Effector memory CD8-positive, alpha-beta T cell (primary cell): ENCODE results near the gene ADAMTSL3.
"Not testable (repeated sequence)": the region's sequence is repeated elsewhere in the genome, so short reads cannot be mapped to it uniquely, and the experiment has no call there.

Experiments used
- ATAC-seq: fragments of 150-1000 bp; cut with Tn5 transposase; replicated peaks from 2 replicates; pipeline ENCODE4 v1.10.0; 2021; ENCODE audit warnings: mild to moderate bottlenecking, moderate library complexity
- DNase-seq, 3 experiments: peaks; one replicate each; pipeline ENCODE4 v3.0.0; 2021
- H3K27ac Mint-ChIP-seq, 2 donors: one replicate each; pipeline ENCODE4 v1.8.0; 2022; ENCODE audit warnings: mild to moderate bottlenecking in 2 of 2, mixed read lengths in 2 of 2, moderate library complexity in 2 of 2
- H3K27me3 Mint-ChIP-seq, 2 donors: one replicate each; pipeline ENCODE4 v1.8.0; 2022; ENCODE audit warnings: mixed read lengths in 2 of 2
- H3K36me3 Mint-ChIP-seq: one replicate; pipeline ENCODE4 v1.8.0; 2022; ENCODE audit warnings: mild to moderate bottlenecking, moderate library complexity, mixed read lengths; ENCODE audit not compliant: insufficient read depth
- H3K4me1 Mint-ChIP-seq, 2 donors: one replicate each; pipeline ENCODE4 v1.8.0; 2022; ENCODE audit warnings: low read depth in 2 of 2, mixed read lengths in 2 of 2
- H3K4me3 Mint-ChIP-seq, 2 donors: one replicate each; pipeline ENCODE4 v1.8.0; 2022; ENCODE audit warnings: mild to moderate bottlenecking in 2 of 2, mixed read lengths in 2 of 2, moderate library complexity in 2 of 2
- H3K9me3 Mint-ChIP-seq, 2 donors: one replicate each; pipeline ENCODE4 v1.8.0; 2022; ENCODE audit warnings: mixed read lengths in 2 of 2

ADAMTSL3 gene

DNA sequence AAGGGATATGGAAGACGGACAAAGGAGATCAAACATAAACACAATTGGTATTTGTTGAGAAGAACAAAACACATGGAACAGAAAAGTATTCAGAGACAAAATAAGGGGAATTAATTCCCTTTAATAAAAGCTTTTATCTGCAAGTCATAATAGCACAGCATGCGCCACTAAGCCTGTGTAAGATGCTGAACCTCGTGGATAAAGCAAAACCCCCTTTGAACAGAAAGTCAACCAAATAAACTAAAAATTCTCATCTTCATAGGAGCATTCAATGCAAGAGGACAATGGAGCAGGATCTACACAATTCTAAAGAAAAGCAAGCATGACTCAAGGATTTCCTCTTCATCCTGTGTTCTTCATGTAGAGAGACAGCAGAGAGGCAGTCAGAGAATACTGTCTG lies 307.4 kb downstream of the ADAMTSL3 start:
- Mint-ChIP-seq H3K9me3 (peaks cover 7 to 16% of the 10 kb centered on the region in 2 donors), H3K4me1 (no peaks in the 10 kb centered on the region), H3K27me3 (no peaks in the 10 kb centered on the region), H3K4me3 (no peak overlapping the region), H3K27ac (no peak overlapping the region), H3K36me3 (no peaks in the 10 kb centered on the region)
- ATAC-seq (no peak), DNase-seq (no peak)

DNA sequence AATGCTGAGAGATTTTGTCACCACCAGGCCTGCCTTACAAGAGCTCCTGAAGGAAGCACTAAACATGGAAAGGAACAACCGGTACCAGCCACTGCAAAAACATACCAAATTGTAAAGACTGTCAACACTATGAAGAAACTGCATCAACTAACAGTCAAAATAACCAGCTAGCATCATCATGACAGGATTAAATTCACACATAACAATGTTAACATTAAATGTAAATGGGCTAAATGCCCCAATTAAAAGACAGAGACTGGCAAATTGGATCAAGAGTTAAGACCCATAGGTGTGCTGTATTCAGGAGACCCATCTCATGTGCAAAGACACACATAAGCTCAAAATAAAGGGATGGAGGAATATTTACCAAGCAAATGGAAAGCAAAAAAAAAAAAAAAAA lies 311.0 kb downstream of the ADAMTSL3 start:
- peaks cover 7 to 16% of the 10 kb centered on the region in 2 donors for H3K9me3 Mint-ChIP-seq
- not testable (repeated sequence) for H3K4me3 Mint-ChIP-seq, ATAC-seq, DNase-seq, H3K27ac Mint-ChIP-seq, H3K27me3 Mint-ChIP-seq, H3K36me3 Mint-ChIP-seq, H3K4me1 Mint-ChIP-seq

DNA sequence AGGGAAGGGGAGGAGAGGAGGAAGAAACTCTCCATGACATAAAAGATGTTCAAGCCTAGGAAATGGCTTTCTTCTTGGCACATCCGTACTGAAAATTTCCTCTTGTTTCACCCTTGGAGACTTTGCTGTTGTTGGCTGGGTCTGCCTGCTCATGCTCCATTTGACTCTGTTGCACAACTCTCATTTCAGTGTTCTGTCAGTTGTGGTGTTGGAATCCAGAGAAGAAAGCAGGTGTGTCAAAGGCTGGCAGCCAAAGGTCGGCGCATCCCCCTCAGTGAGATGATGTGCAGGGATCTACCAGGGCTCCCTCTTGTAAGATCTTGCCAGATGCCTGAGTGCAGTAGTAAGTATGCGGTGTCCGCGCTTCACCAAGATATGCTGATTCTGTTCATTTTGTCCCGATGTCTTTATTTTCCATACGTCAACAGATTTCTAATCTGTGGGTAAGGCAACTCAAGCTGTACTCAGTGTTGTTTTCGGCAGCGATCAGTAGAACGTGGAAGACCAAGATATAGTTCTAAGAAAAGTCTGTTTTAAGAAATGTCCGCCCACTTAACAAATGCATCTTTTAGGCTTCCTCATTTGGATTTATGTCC lies 316.5 kb downstream of the ADAMTSL3 start:
- no peaks in the 10 kb centered on the region for H3K36me3 Mint-ChIP-seq
- no peaks in the 10 kb centered on the region for H3K4me1 Mint-ChIP-seq
- peaks cover 10 to 15% of the 10 kb centered on the region in 2 donors for H3K9me3 Mint-ChIP-seq
- no peak for DNase-seq
- H3K27ac Mint-ChIP-seq: no peak overlapping the region
- no peak for ATAC-seq
- H3K27me3 Mint-ChIP-seq: peaks cover 3 to 4% of the 10 kb centered on the region in 2 donors
- no peak overlapping the region for H3K4me3 Mint-ChIP-seq

DNA sequence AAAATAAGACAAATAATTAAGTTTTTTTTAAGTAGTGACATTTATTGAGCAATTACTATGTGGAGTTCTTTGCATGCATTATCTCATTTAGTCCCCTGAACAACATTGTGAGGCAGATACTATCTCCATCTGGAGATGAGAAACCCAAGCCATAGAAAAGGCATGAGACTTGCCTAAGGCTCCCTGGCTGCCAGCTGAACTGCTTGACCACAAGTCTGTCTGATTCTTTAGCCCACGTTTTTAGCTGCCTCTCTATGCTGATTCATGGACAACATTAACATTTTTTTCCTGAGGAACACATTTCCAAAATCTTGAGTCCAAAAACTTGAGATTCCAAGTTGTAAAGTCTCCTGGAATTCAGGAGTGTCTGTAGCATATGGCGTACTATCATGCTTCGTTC lies 318.1 kb downstream of the ADAMTSL3 start:
- Mint-ChIP-seq H3K27ac (no peak overlapping the region), H3K4me3 (no peak overlapping the region), H3K27me3 (peaks cover 11 to 20% of the 10 kb centered on the region in 2 donors), H3K36me3 (no peaks in the 10 kb centered on the region), H3K9me3 (peaks cover 8 to 9% of the 10 kb centered on the region in 2 donors), H3K4me1 (no peaks in the 10 kb centered on the region)
- ATAC-seq: no peak
- no peak for DNase-seq

- ATAC-seq (no peak), DNase-seq (no peak)
- no peaks in the 10 kb centered on the region for H3K36me3 Mint-ChIP-seq
- no peaks in the 10 kb centered on the region for H3K4me1 Mint-ChIP-seq
- no peak overlapping the region for H3K4me3 Mint-ChIP-seq
- no peak overlapping the region for H3K27ac Mint-ChIP-seq
- H3K27me3 Mint-ChIP-seq: peaks cover 11 to 28% of the 10 kb centered on the region in 2 donors
- peaks cover 8 to 9% of the 10 kb centered on the region in 2 donors for H3K9me3 Mint-ChIP-seq
These were observed 319.9 kb downstream of the ADAMTSL3 start for GRCh38 chr15:83973816-83974215.

DNA sequence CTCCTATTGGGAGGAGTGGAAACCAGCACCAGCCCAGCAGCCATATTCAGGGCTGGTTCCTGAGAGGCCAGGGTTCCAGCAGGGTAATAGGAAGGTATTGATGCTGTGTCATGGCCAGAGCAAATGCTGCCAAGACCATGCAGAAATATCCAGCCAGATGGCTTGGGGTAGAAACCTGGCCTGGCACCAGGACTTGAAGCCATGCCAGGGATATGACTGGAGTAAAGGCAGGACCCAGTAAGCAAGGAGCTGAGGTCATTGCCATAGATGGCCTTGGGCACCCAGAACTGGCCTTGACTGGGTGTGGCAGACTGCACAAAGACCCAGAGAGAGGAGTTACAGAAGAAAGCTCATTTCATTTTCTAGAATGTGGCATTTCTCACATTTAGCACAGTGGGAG lies 324.1 kb downstream of the ADAMTSL3 start:
- Mint-ChIP-seq H3K27me3 (peaks cover 11 to 28% of the 10 kb centered on the region in 2 donors), H3K4me3 (no peak overlapping the region), H3K9me3 (peaks cover 4 to 5% of the 10 kb centered on the region in 2 donors), H3K4me1 (no peaks in the 10 kb centered on the region), H3K27ac (no peak overlapping the region), H3K36me3 (no peaks in the 10 kb centered on the region)
- no peak for ATAC-seq
- no peak for DNase-seq

DNA sequence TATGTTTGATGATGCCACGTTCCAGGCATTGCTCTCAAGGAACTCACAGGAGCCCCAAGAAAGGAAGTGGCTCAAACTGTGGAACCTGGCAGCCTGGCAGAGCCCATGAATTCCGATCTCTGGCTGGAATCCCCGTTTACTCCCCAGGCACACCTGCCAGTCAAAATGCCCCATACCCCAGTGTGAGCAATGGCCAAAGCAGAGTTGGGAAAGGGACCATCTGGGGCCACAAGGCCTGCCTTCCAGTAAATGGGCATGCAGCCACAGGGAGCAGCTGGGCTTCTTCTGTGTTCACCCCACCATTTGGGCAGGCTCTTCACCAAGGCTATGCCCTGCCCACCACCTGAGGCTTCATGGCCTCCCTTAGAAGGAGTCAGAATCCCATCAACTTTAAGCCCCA lies 324.7 kb downstream of the ADAMTSL3 start:
- Mint-ChIP-seq H3K4me1 (no peaks in the 10 kb centered on the region), H3K27me3 (peaks cover 11 to 28% of the 10 kb centered on the region in 2 donors), H3K27ac (no peak overlapping the region), H3K4me3 (no peak overlapping the region), H3K36me3 (no peaks in the 10 kb centered on the region), H3K9me3 (peaks cover 0 to 5% of the 10 kb centered on the region in 2 donors)
- no peak for DNase-seq
- no peak for ATAC-seq

DNA sequence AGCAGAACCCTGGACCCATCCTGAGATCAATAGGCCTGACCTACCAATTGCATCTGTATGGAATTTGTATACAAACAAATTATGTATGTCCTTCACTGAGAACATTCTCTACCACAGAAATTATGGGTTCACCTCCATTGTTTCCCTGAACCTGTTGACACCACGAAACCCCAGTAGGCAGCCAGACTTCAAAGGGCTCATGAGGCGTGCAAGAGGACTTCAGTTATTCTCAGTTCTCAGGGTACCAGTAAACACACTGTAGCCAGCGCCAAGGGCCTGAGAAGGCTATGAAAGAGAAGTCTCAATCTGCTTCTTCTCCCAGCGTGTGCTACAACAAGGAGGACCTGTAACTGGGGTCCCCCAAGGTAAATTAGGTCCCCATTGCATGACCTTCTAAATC lies 326.7 kb downstream of the ADAMTSL3 start:
- Mint-ChIP-seq H3K4me1 (no peaks in the 10 kb centered on the region), H3K27ac (no peak overlapping the region), H3K36me3 (no peaks in the 10 kb centered on the region), H3K9me3 (peaks cover 0 to 5% of the 10 kb centered on the region in 2 donors), H3K4me3 (no peak overlapping the region), H3K27me3 (peaks cover 5 to 22% of the 10 kb centered on the region in 2 donors)
- ATAC-seq: no peak
- no peak for DNase-seq

DNA sequence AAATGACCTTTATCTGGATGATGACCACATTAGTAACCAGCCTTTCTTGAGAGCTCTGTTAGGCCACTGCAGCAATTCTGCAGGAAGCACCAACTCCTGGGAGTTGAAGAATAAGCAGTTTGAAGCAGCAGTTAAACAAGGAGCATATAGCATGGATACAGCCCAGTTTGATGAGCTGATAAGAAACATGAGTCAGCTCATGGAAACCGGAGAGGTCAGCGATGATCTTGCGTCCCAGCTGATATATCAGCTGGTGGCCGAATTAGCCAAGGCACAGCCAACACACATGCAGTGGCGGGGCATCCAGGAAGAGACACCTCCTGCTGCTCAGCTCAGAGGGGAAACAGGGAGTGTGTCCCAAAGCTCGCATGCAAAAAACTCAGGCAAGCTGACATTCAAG lies 328.8 kb downstream of the ADAMTSL3 start:
- Mint-ChIP-seq H3K4me3 (no peak overlapping the region), H3K36me3 (peaks cover 3% of the 10 kb centered on the region), H3K9me3 (no peaks in the 10 kb centered on the region), H3K27ac (no peak overlapping the region), H3K4me1 (no peaks in the 10 kb centered on the region), H3K27me3 (peaks cover 0 to under 1% of the 10 kb centered on the region in 2 donors)
- no peak for DNase-seq
- no peak for ATAC-seq

GRCh38 chr15:83983634-83984458 lies 329.9 kb downstream of the ADAMTSL3 start:
- no peaks in the 10 kb centered on the region for H3K9me3 Mint-ChIP-seq
- no peaks in the 10 kb centered on the region for H3K4me1 Mint-ChIP-seq
- peaks cover 3% of the 10 kb centered on the region for H3K36me3 Mint-ChIP-seq
- ATAC-seq (no peak), DNase-seq (no peak)
- no peak overlapping the region for H3K4me3 Mint-ChIP-seq
- no peak overlapping the region for H3K27ac Mint-ChIP-seq
- H3K27me3 Mint-ChIP-seq: no peaks in the 10 kb centered on the region

DNA sequence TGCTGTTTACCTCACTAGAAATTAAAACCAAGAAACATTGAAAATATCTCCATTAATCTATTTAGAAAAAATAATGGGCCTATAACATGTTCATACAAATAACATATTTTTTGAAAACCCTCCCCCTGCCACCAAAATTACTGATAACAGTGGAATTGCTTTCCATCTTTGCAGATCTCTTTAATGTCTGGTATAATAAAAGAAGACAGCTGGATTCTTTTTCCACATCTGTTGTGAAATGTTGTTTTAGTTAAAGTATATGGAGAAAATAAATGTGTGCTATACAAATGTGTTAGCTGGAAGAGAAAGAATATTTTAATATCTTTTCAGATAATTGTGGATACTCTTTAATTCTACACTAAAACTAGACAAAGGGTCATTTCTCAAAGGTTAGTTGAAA lies 330.7 kb downstream of the ADAMTSL3 start:
- Mint-ChIP-seq H3K27ac (no peak overlapping the region), H3K27me3 (no peaks in the 10 kb centered on the region), H3K36me3 (peaks cover 3% of the 10 kb centered on the region), H3K4me1 (no peaks in the 10 kb centered on the region), H3K9me3 (no peaks in the 10 kb centered on the region), H3K4me3 (no peak overlapping the region)
- ATAC-seq (no peak), DNase-seq (no peak)

DNA sequence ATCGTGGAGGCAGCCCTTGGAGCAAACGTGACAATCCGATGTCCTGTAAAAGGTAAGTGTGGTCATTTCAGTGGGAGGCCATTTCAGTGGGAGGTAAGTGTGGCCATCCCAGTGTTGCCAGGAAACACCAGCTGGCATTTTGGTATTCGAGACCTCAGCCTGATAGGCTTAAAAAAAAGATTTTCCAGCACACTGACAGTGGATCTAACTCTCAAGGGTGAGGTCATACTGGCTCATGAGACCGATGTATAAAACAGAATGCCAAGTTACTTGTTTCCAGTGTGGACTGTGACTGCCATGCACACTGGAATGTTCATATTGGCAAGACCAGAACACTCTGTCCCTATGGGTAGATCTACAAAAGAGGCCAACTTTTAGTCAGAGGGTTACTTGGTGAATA lies 337.2 kb downstream of the ADAMTSL3 start:
- no peaks in the 10 kb centered on the region for H3K9me3 Mint-ChIP-seq
- no peak overlapping the region for H3K27ac Mint-ChIP-seq
- no peaks in the 10 kb centered on the region for H3K4me1 Mint-ChIP-seq
- peaks cover 3% of the 10 kb centered on the region for H3K36me3 Mint-ChIP-seq
- H3K27me3 Mint-ChIP-seq: peaks cover 0 to 10% of the 10 kb centered on the region in 2 donors
- DNase-seq (no peak), ATAC-seq (no peak)
- H3K4me3 Mint-ChIP-seq: no peak overlapping the region

DNA sequence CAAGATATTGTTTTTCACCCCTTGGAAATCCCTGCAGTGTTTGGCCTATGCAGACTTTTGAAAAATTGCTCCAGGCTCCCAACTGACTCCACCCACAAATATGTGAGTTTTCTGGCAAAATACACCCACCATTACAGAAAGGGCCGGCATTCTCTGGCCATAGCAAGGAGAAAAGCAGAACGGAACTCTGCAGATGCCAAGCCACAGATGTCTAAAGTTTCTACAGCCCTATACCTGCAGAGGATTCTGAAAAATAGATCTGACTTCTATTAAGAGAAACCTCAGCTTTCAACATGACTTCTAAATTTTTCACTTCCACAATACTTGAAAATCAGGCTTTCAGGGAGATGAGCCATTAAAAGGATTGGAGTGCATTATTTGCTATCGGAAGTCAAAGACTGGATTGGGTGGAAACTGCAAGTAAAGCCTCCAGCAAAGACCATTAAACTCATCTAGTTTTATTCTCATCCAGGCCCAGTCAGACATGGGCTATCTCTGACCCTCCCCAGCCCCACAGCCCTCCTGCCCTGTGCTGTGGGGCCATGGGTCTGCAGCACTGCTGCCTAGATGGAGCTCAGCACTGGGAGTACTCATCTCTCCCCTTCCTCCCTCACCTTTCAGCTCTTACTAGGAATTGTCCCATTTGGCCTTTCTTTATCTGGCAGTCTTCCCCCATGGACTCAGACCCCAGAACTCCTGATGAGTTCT lies 338.6 kb downstream of the ADAMTSL3 start:
- DNase-seq (no peak), ATAC-seq (no peak)
- no peak overlapping the region for H3K4me3 Mint-ChIP-seq
- no peaks in the 10 kb centered on the region for H3K9me3 Mint-ChIP-seq
- H3K36me3 Mint-ChIP-seq: no peaks in the 10 kb centered on the region
- no peaks in the 10 kb centered on the region for H3K4me1 Mint-ChIP-seq
- H3K27me3 Mint-ChIP-seq: peaks cover 0 to 10% of the 10 kb centered on the region in 2 donors
- H3K27ac Mint-ChIP-seq: no peak overlapping the region

DNA sequence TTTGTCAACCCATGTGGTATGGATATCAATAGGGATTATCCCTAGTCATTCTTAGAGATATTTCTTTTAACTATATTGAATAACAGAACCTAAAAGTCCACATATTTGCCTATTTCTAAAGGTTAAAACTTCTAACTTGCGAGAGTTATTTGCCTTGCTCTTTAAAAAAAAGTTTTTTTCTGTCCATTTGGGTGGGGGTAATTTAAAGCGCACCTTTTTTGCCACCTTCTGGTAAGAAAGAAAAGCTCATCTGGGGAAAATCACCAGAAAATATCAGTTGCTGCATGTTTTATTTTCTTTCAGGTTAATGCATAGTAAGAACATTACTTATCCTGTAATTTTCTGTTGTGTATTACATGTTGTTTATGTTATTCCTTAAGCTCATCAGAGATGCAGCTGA lies 339.7 kb downstream of the ADAMTSL3 start:
- DNase-seq (no peak), ATAC-seq (no peak)
- Mint-ChIP-seq H3K27ac (no peak overlapping the region), H3K4me1 (no peaks in the 10 kb centered on the region), H3K36me3 (no peaks in the 10 kb centered on the region), H3K27me3 (peaks cover 0 to 10% of the 10 kb centered on the region in 2 donors), H3K4me3 (no peak overlapping the region), H3K9me3 (no peaks in the 10 kb centered on the region)
